ENCODE results near the gene ENO3.

The ENO3 gene

DNA sequence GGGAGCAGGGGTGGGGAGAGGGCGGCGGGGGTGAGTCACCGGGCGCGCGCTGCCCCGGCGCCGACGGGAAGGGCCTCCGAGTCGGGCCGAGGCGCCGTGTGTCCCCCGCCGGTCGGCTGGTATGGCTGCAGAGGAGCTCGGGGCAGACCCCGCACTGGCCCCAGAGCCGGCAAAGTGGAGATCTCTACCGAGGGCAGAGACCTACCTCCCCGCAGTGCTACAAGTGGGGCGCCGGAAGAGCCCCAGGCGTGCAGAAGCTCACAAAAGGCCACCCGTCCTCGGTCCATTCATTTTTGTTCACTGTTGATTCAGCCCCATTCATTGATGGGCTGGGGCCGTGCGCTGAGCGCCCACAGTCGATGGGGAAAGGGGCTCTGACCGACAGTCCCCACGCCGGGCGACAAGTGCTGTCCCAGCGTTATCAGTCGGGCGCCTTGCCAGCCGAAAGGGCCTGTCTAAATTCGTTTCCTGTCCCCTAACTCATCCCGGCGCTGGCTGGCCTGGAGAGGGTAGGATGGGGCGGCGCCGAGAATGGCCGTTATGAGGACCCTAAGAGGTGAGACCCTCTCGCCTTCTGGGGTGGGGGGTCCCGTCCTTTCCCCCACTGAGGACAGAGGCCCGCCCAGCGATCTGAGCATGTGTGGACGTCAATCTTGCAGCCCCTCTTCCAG is 709 bp upstream of the ENO3 start:
- no peak for DNase-seq (ENCODE audit: low spot score)

- no peak for DNase-seq (ENCODE audit: low spot score)
Observed at GRCh38 chr17:4951486-4951885, 567 bp downstream of the ENO3 start.

DNA sequence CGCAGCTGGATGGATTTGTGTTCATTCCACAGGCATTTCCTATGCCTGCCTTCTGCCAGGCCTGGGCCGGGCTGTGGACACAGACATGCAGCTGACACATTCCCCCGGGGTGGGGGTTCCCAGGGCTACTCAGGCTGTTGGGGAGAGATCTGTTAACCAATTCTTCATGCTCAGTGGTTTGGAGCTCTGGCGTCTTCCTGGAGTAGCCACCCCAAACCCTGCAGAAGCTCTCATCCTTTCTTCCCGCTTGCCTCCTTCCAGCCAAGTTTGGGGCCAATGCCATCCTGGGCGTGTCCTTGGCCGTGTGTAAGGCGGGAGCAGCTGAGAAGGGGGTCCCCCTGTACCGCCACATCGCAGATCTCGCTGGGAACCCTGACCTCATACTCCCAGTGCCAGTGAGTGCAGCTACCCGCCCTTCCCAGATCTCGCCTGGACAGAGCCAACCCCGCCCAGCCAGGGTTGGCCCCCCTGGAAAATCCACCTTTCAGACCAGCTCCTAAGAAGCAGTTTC is 2.6 kb downstream of the ENO3 start:
- no peak for DNase-seq (ENCODE audit: low spot score)

GRCh38 chr17:4955091-4955490 is 4.2 kb downstream of the ENO3 start:
- DNase-seq (ENCODE audit: low spot score): no peak

GRCh38 chr17:4956493-4957061 is 5.7 kb downstream of the ENO3 start:
- no peak for DNase-seq (ENCODE audit: low spot score)

GRCh38 chr17:4958102-4958501 is 7.2 kb downstream of the ENO3 start:
- DNase-seq (ENCODE audit: low spot score): no peak

DNA sequence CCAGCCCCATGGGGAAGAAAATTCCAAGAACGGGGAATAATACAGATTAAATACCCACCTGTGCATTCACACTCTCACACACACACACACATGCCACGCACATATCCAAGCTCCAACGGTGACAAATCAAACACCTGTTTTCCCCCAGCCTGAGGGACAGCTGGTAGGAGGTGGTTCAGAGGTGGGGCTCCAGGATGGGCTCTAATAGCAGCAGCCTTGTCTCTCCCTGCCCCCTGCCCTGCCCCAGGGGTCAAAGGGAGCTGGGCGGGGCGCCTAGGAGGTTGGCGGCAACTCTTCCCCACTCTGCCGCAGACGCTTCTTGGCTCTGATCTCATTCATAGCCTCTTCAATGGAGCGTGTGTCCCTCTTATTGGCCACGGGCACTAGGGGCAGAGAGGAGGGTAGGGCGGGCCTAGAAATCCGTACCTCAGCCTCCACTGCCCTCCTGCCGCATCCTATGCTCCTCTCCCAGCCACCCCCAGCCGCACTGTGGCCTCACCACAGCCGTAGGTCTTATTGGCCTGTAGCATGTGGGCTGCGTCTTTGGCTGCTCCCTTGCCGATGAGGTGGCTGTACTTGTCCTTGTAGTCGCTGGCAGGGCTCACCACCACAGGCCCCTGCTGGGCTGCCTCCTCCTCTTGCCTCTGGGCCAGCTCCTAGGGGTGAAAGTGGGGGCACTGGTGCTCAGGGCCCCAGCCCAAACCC is 8.5 kb downstream of the ENO3 start:
- DNase-seq (ENCODE audit: low spot score): no peak

GRCh38 chr17:4960279-4960922 is 9.5 kb downstream of the ENO3 start:
- no peak for DNase-seq (ENCODE audit: low spot score)

DNA sequence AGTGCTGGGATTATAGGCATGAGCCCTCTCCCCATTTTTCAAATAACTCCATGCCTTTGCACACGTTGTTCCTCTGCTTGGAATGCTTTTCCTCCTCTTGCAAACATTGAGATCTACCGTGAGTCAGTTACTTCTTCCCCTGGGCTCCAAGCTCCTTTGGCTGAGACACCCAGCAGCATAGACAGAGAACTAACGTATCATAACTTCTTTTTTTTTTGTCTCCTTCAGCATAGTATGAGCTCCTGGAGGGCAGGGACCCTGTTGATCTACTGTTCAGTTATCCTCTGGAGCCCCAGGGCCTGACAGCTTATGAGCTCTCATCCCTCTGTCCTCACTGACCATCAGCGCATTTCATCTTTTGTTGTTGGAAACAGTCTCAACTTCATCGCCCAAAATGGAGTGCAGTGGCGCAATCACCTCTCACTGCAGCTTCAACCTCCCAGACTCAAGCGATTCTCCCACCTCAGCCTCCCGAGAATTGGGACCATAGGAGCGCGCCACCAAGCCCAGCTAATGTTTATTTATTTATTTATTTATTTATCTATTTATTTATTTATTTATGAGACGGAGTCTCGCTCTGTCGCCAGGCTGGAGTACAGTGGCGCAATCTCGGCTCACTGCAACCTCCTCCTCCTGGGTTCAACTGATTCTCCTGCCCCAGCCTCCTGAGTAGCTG is 14.5 kb downstream of the ENO3 start:
- DNase-seq (ENCODE audit: low spot score): no peak

DNA sequence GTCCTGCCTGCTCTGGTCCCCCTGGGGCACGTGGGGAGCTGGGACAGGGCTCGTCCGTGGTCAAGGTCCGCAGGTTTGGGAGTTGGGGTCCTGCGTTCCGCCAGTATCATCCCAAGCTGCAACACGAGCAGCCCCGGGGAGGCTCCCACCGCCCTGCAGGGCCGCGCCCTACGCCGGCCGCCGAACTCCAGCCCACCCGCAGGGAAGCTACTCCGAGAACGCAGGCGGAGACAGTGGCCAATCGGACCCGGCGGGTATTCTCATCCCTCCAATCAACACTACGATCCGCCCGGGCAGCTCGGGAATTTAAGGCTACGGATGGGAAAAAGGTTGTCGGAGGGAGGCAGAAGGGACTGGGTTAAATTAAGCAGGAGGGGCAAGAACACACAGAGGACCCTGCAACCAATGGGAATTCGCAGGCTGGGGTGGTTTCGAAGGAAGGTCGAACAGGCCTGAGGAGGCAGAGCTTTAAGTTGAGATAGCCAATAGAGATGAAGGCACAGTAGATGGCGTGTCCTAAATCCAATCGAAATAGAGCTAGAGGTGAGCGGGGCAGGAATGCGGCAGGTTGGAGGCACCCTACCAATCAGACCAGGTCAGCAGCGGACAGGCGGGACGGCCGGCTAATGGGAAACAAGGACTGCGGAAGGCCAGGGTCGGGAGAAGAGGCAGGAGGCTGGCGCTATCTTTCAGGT is 16.1 kb downstream of the ENO3 start:
- peak; percentile 100 for DNase-seq (ENCODE audit: low spot score)

DNA sequence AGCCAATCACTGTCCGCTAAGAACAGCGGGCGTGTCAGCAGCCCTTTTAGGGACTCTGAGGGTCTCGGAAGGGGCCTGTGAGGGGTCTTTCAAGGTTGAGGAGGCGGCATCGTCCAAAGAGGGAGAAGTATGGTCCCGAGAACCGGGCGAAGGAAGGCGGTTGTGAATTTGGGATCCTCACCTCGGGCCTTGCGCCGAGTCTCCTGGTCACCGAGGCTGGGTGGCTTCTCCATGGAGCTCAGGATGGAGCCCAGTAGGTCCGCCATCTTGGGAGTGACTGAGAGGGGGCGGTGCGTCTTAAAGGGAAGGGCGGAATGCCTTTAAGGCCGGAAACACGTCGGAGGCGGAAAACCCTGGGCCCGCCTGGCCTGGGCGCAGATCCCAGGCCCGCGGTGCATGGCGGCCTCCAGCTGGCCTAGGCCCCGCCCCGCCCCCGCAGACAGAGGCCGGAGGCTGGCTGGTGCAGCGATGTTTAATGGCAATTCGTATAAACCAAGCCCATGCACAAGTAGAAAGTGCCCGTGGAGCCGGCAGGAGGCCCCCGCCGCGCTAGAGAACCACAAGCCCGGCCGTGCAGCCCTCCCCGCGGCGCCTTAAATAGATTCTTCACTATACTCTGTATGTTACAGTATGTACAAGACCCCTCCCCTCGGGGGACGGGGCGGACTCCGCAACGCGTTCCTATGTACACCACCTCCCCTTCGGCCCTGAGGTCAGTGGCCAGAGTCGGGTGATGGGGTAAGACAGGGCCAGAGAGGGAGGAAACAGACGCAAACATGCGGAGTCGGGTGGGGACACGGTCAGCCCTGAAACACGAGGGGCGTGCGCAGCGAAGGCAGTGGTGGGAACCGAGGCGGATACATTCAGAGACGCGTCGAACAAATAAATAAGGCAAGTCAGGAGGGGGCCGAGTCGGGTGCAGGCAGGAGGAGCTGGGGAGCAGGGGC is 16.9 kb downstream of the ENO3 start, which contains the start of gene SPAG7:
Gene SPAG7, minus strand, starts transcription at position 279 of the 947 bp plus-strand sequence. Its CDS starts 13 bp downstream, at position 266.
- peak; percentile 97 for DNase-seq (ENCODE audit: low spot score)

GRCh38 chr17:4968486-4969046 is 17.6 kb downstream of the ENO3 start:
- DNase-seq (ENCODE audit: low spot score): no peak

- peak; percentile 45 for DNase-seq (ENCODE audit: low spot score)
Observed at GRCh38 chr17:4969047-4969550, 18.2 kb downstream of the ENO3 start.

GRCh38 chr17:4969551-4970173 is 18.7 kb downstream of the ENO3 start:
- no peak for DNase-seq (ENCODE audit: low spot score)

DNA sequence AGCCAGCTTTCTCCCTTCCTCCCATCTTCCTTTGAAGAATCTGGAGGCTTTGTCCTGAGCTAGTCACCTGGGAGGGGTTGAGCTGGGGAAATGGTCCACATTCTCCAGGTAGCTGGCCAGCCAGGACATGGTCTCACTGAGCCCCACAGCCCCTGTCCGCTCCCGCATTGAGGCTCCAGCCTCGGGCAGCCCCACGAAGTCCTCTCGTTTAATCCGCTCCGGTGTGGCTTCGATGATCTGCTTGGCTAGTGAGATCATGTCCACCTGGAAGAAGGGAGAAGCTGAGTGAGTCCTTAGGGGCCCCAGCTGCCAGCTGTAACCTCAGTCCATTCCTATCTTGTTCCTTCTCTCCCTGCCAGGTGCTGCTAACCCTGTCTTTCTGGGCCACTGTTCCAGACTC is 19.4 kb downstream of the ENO3 start:
- DNase-seq (ENCODE audit: low spot score): no peak

- no peak for DNase-seq (ENCODE audit: low spot score)
Observed at GRCh38 chr17:4971826-4972225, 20.9 kb downstream of the ENO3 start.

GRCh38 chr17:4972322-4972721 is 21.4 kb downstream of the ENO3 start:
- DNase-seq (ENCODE audit: low spot score): no peak

DNA sequence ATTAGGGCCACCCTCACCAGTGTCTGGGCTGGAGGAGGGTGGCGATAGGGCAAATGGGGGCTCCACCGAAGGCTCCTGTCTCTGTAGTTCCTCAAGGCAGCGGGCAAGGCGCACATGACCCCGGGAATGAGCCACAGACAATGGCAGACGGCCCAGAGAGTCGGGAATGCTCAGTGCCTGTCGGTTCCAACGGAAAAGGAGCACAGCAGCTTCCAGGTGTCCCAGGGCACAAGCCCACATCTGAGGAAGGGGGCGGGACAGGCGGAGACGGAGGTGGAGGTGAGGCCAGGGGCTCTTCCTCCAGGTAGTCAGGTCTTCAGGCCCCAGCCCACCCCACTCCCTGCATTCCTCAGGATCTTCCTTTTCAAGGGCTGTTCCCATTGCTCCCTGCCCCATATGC is 21.8 kb downstream of the ENO3 start:
- no peak for DNase-seq (ENCODE audit: low spot score)
